Stimulated activated naive B cell treated with anti-CD40 and anti-IgM and Interleukin-4, amounts not matched to agents 10 μg/mL and 1 μg/mL and 100 μg/mL, for 72 hours (primary cell): ENCODE measurements around the gene PRKG1.
A peak's percentile ranks its signal among the peaks of the same experiment; 100 is the strongest.

Source experiments
- ATAC-seq, 2 donors: fragments of 150-1000 bp; cut with Tn5 transposase; replicated peaks; 2 replicates each; pipeline ENCODE4 v1.10.0; 2021; ENCODE audit warnings: moderate library complexity in 1 of 2
- DNase-seq: peaks from one replicate; pipeline ENCODE4 v3.0.0; 2021
- H3K27ac Mint-ChIP-seq: one replicate; pipeline ENCODE4 v1.8.0; 2022; ENCODE audit warnings: mild to moderate bottlenecking, mixed read lengths
- H3K27me3 Mint-ChIP-seq, 2 donors: one replicate each; pipeline ENCODE4 v1.8.0; 2022; ENCODE audit warnings: mixed read lengths in 2 of 2
- H3K36me3 Mint-ChIP-seq, 2 donors: one replicate each; pipeline ENCODE4 v1.8.0; 2022; ENCODE audit warnings: mixed read lengths in 2 of 2, mild to moderate bottlenecking in 1 of 2
- H3K4me1 Mint-ChIP-seq, 2 donors: one replicate each; pipeline ENCODE4 v1.8.0; 2022; ENCODE audit warnings: mixed read lengths in 2 of 2, mild to moderate bottlenecking in 1 of 2
- H3K4me3 Mint-ChIP-seq, 2 donors: one replicate each; pipeline ENCODE4 v1.8.0; 2022; ENCODE audit warnings: mild to moderate bottlenecking in 2 of 2, mixed read lengths in 2 of 2, moderate library complexity in 1 of 2
- H3K9me3 Mint-ChIP-seq, 2 donors: one replicate each; pipeline ENCODE4 v1.8.0; 2022; ENCODE audit warnings: mixed read lengths in 2 of 2, mild to moderate bottlenecking in 1 of 2

Gene PRKG1

GRCh38 chr10:51699475-51700227 lies 625.4 kb downstream of the PRKG1 start, which contains the start of gene CSTF2T:
Gene CSTF2T, minus strand, starts transcription at chr10:51699595. Its CDS starts 46 bp downstream, at chr10:51699549.
- H3K36me3 Mint-ChIP-seq = peaks cover 14 to 31% of the 10 kb centered on the region in 2 donors
- ATAC-seq (peak; percentile 92 to 94), DNase-seq (peak; percentile 86)
- peak within 1 kb of the TSS; percentile 93 to 99 for H3K4me3 Mint-ChIP-seq
- no peaks in the 10 kb centered on the region for H3K9me3 Mint-ChIP-seq
- H3K27ac Mint-ChIP-seq = peak within 1 kb of the TSS; percentile 100
- peaks cover 15 to 45% of the 10 kb centered on the region in 2 donors for H3K4me1 Mint-ChIP-seq
- H3K27me3 Mint-ChIP-seq = peaks cover 0 to 6% of the 10 kb centered on the region in 2 donors

- ATAC-seq (peak in 1 of 2 donors; percentile 25), DNase-seq (peak; percentile 2)
- H3K27me3 Mint-ChIP-seq = peaks cover 0 to 8% of the 10 kb centered on the region in 2 donors
- H3K27ac Mint-ChIP-seq = peak overlapping the region; percentile 100
- no peaks in the 10 kb centered on the region for H3K9me3 Mint-ChIP-seq
- H3K36me3 Mint-ChIP-seq = peaks cover 14 to 31% of the 10 kb centered on the region in 2 donors
- H3K4me3 Mint-ChIP-seq = peak overlapping the region; percentile 93 to 99
- H3K4me1 Mint-ChIP-seq = peaks cover 15 to 39% of the 10 kb centered on the region in 2 donors
These were observed 626.0 kb downstream of the PRKG1 start for GRCh38 chr10:51700228-51700817.

- H3K36me3 Mint-ChIP-seq = no peaks in the 10 kb centered on the region
- no peaks in the 10 kb centered on the region for H3K4me1 Mint-ChIP-seq
- DNase-seq (no peak), ATAC-seq (no peak)
- peaks cover 3 to 13% of the 10 kb centered on the region in 2 donors for H3K27me3 Mint-ChIP-seq
- no peak overlapping the region for H3K4me3 Mint-ChIP-seq
- no peaks in the 10 kb centered on the region for H3K9me3 Mint-ChIP-seq
- H3K27ac Mint-ChIP-seq = no peak overlapping the region
These were observed 631.5 kb downstream of the PRKG1 start for GRCh38 chr10:51705774-51706173.

- no peaks in the 10 kb centered on the region for H3K4me1 Mint-ChIP-seq
- ATAC-seq (no peak), DNase-seq (no peak)
These were observed 631.9 kb downstream of the PRKG1 start for GRCh38 chr10:51706225-51706624.

GRCh38 chr10:51707392-51707791 lies 633.1 kb downstream of the PRKG1 start:
- Mint-ChIP-seq H3K27me3 (peaks cover 3 to 19% of the 10 kb centered on the region in 2 donors), H3K9me3 (no peaks in the 10 kb centered on the region), H3K4me3 (no peak overlapping the region), H3K27ac (no peak overlapping the region), H3K4me1 (no peaks in the 10 kb centered on the region), H3K36me3 (no peaks in the 10 kb centered on the region)
- DNase-seq (no peak), ATAC-seq (no peak)

More at GRCh38 chr10:51706225-51706624, 631.9 kb downstream of the PRKG1 start:
- Mint-ChIP-seq H3K27me3 (peaks cover 3 to 16% of the 10 kb centered on the region in 2 donors), H3K36me3 (no peaks in the 10 kb centered on the region), H3K27ac (no peak overlapping the region), H3K9me3 (no peaks in the 10 kb centered on the region), H3K4me3 (no peak overlapping the region)

GRCh38 chr10:51707821-51708424 lies 633.6 kb downstream of the PRKG1 start:
- no peak for ATAC-seq
- no peak overlapping the region for H3K4me3 Mint-ChIP-seq
- H3K4me1 Mint-ChIP-seq = no peaks in the 10 kb centered on the region
- no peaks in the 10 kb centered on the region for H3K9me3 Mint-ChIP-seq
- H3K36me3 Mint-ChIP-seq = no peaks in the 10 kb centered on the region
- H3K27me3 Mint-ChIP-seq = peaks cover 3 to 19% of the 10 kb centered on the region in 2 donors
- no peak for DNase-seq
- no peak overlapping the region for H3K27ac Mint-ChIP-seq

GRCh38 chr10:51708609-51709008 lies 634.3 kb downstream of the PRKG1 start:
- no peaks in the 10 kb centered on the region for H3K4me1 Mint-ChIP-seq

GRCh38 chr10:51709324-51709972 lies 635.2 kb downstream of the PRKG1 start:
- peaks cover 3 to 15% of the 10 kb centered on the region in 2 donors for H3K27me3 Mint-ChIP-seq
- no peaks in the 10 kb centered on the region for H3K9me3 Mint-ChIP-seq
- no peak overlapping the region for H3K4me3 Mint-ChIP-seq
- no peak overlapping the region for H3K27ac Mint-ChIP-seq
- ATAC-seq (no peak), DNase-seq (no peak)
- no peaks in the 10 kb centered on the region for H3K4me1 Mint-ChIP-seq
- no peaks in the 10 kb centered on the region for H3K36me3 Mint-ChIP-seq

More at GRCh38 chr10:51708609-51709008, 634.3 kb downstream of the PRKG1 start:
- Mint-ChIP-seq H3K27me3 (peaks cover 3 to 19% of the 10 kb centered on the region in 2 donors), H3K27ac (no peak overlapping the region), H3K36me3 (no peaks in the 10 kb centered on the region), H3K4me3 (no peak overlapping the region), H3K9me3 (no peaks in the 10 kb centered on the region)
- ATAC-seq = no peak
- no peak for DNase-seq

- H3K4me3 Mint-ChIP-seq = no peak overlapping the region
- DNase-seq = no peak
- peaks cover 9 to 19% of the 10 kb centered on the region in 2 donors for H3K27me3 Mint-ChIP-seq
- no peak for ATAC-seq
- H3K27ac Mint-ChIP-seq = no peak overlapping the region
- no peaks in the 10 kb centered on the region for H3K9me3 Mint-ChIP-seq
- H3K36me3 Mint-ChIP-seq = no peaks in the 10 kb centered on the region
- H3K4me1 Mint-ChIP-seq = no peaks in the 10 kb centered on the region
These were observed 637.2 kb downstream of the PRKG1 start for GRCh38 chr10:51711519-51711891.

- Mint-ChIP-seq H3K36me3 (no peaks in the 10 kb centered on the region), H3K4me1 (no peaks in the 10 kb centered on the region), H3K27me3 (peaks cover 11 to 13% of the 10 kb centered on the region in 2 donors), H3K27ac (no peak overlapping the region), H3K4me3 (no peak overlapping the region), H3K9me3 (no peaks in the 10 kb centered on the region)
- no peak for ATAC-seq
- DNase-seq = no peak
These were observed 642.7 kb downstream of the PRKG1 start for GRCh38 chr10:51716981-51717380.

GRCh38 chr10:51718804-51719291 lies 644.6 kb downstream of the PRKG1 start:
- Mint-ChIP-seq H3K27ac (no peak overlapping the region), H3K4me3 (no peak overlapping the region), H3K4me1 (no peaks in the 10 kb centered on the region), H3K27me3 (peaks cover 11 to 17% of the 10 kb centered on the region in 2 donors), H3K36me3 (no peaks in the 10 kb centered on the region), H3K9me3 (peaks cover 0 to 2% of the 10 kb centered on the region in 2 donors)
- DNase-seq (no peak), ATAC-seq (no peak)

- peaks cover 0 to 4% of the 10 kb centered on the region in 2 donors for H3K27me3 Mint-ChIP-seq
- H3K4me3 Mint-ChIP-seq = no peak overlapping the region
- H3K36me3 Mint-ChIP-seq = no peaks in the 10 kb centered on the region
- no peak for ATAC-seq
- H3K4me1 Mint-ChIP-seq = no peaks in the 10 kb centered on the region
- no peak overlapping the region for H3K27ac Mint-ChIP-seq
- DNase-seq = no peak
- peaks cover 0 to 2% of the 10 kb centered on the region in 2 donors for H3K9me3 Mint-ChIP-seq
These were observed 649.8 kb downstream of the PRKG1 start for GRCh38 chr10:51724038-51724437.

- H3K27ac Mint-ChIP-seq = no peak overlapping the region
- DNase-seq (no peak), ATAC-seq (no peak)
- no peaks in the 10 kb centered on the region for H3K4me1 Mint-ChIP-seq
- peaks cover 4 to 6% of the 10 kb centered on the region in 2 donors for H3K27me3 Mint-ChIP-seq
- H3K9me3 Mint-ChIP-seq = no peaks in the 10 kb centered on the region
- H3K36me3 Mint-ChIP-seq = no peaks in the 10 kb centered on the region
- no peak overlapping the region for H3K4me3 Mint-ChIP-seq
These were observed 655.7 kb downstream of the PRKG1 start for GRCh38 chr10:51729822-51730555.
